ENCODE results near the gene LRPPRC. TPM values are rescaled to one million over a fixed set of nuclear protein-coding genes. Genes with fewer than 3 reads are reported as not detected.

LRPPRC gene
- total RNA-seq, 1 experiment from 2014 or later = 242 TPM

- DNase-seq (ENCODE audit: low spot score) = no peak
- in situ Hi-C loops (cut with HindIII; ENCODE audit: low sequenced_read_pairs) = no loop called here
Measured at GRCh38 chr2:43880952-43881351, 114.8 kb downstream of the LRPPRC start.

- DNase-seq (ENCODE audit: low spot score) = no peak
- in situ Hi-C loops (cut with HindIII; ENCODE audit: low sequenced_read_pairs) = no loop called here
Measured at GRCh38 chr2:43880471-43880870, 115.3 kb downstream of the LRPPRC start.

GRCh38 chr2:43879261-43879660, 116.5 kb downstream of the LRPPRC start:
- in situ Hi-C loops (cut with HindIII; ENCODE audit: low sequenced_read_pairs) = no loop called here
- DNase-seq (ENCODE audit: low spot score) = no peak

GRCh38 chr2:43877782-43878464, 117.9 kb downstream of the LRPPRC start:
- in situ Hi-C loops (cut with HindIII; ENCODE audit: low sequenced_read_pairs) = no loop called here
- peak; percentile 36 for DNase-seq (ENCODE audit: low spot score)

GRCh38 chr2:43874776-43875451, 120.9 kb downstream of the LRPPRC start:
- in situ Hi-C loops (cut with HindIII; ENCODE audit: low sequenced_read_pairs) = no loop called here
- no peak for DNase-seq (ENCODE audit: low spot score)

GRCh38 chr2:43872151-43872550, 123.6 kb downstream of the LRPPRC start:
- DNase-seq (ENCODE audit: low spot score) = no peak
- in situ Hi-C loops (cut with HindIII; ENCODE audit: low sequenced_read_pairs) = no loop called here

GRCh38 chr2:43855292-43855691, 140.5 kb downstream of the LRPPRC start:
- in situ Hi-C loops (cut with HindIII; ENCODE audit: low sequenced_read_pairs) = no loop called here

GRCh38 chr2:43854671-43855070, 141.1 kb downstream of the LRPPRC start:
- in situ Hi-C loops (cut with HindIII; ENCODE audit: low sequenced_read_pairs) = no loop called here
- DNase-seq (ENCODE audit: low spot score) = no peak

More at GRCh38 chr2:43855292-43855691, 140.5 kb downstream of the LRPPRC start:
- no peak for DNase-seq (ENCODE audit: low spot score)

GRCh38 chr2:43853141-43854081, 142.4 kb downstream of the LRPPRC start:
- in situ Hi-C loops (cut with HindIII; ENCODE audit: low sequenced_read_pairs) = no loop called here
- no peak for DNase-seq (ENCODE audit: low spot score)

GRCh38 chr2:43852196-43852730, 143.5 kb downstream of the LRPPRC start:
- in situ Hi-C loops (cut with HindIII; ENCODE audit: low sequenced_read_pairs) = no loop called here
- DNase-seq (ENCODE audit: low spot score) = no peak

GRCh38 chr2:43851011-43851980, 144.5 kb downstream of the LRPPRC start:
- in situ Hi-C loops (cut with HindIII; ENCODE audit: low sequenced_read_pairs) = no loop called here
- no peak for DNase-seq (ENCODE audit: low spot score)

GRCh38 chr2:43848214-43848613, 147.6 kb downstream of the LRPPRC start:
- DNase-seq (ENCODE audit: low spot score) = no peak
- in situ Hi-C loops (cut with HindIII; ENCODE audit: low sequenced_read_pairs) = no loop called here

- no peak for DNase-seq (ENCODE audit: low spot score)
- in situ Hi-C loops (cut with HindIII; ENCODE audit: low sequenced_read_pairs) = no loop called here
Measured at GRCh38 chr2:43846140-43846793, 149.5 kb downstream of the LRPPRC start.

GRCh38 chr2:43845181-43845580, 150.6 kb downstream of the LRPPRC start:
- no peak for DNase-seq (ENCODE audit: low spot score)
- in situ Hi-C loops (cut with HindIII; ENCODE audit: low sequenced_read_pairs) = no loop called here

GRCh38 chr2:43842866-43843226, 152.9 kb downstream of the LRPPRC start:
- in situ Hi-C loops (cut with HindIII; ENCODE audit: low sequenced_read_pairs) = no loop called here
- DNase-seq (ENCODE audit: low spot score) = no peak

- in situ Hi-C loops (cut with HindIII; ENCODE audit: low sequenced_read_pairs) = no loop called here
- no peak for DNase-seq (ENCODE audit: low spot score)
Measured at GRCh38 chr2:43841949-43842865, 153.6 kb downstream of the LRPPRC start.

GRCh38 chr2:43840965-43841364, 154.8 kb downstream of the LRPPRC start:
- peak; percentile 14 for DNase-seq (ENCODE audit: low spot score)
- in situ Hi-C loops (cut with HindIII; ENCODE audit: low sequenced_read_pairs) = no loop called here
